Activated naive CD4-positive, alpha-beta T cell treated with anti-CD3 and anti-CD28 coated beads for 36 hours (primary cell): ENCODE measurements around the gene CASP7. TPM values are rescaled to one million over a fixed set of nuclear protein-coding genes. Genes with fewer than 3 reads are reported as not detected.

Experiments used
- CTCF ChIA-PET: fragments of 350-600 bp; sonication (Branson Sonifier 250); formaldehyde crosslinking; loops from one replicate; lab custom pipeline; 2021; ENCODE audit warnings: antibody characterized with exemption; lab: Charles Lee
- DNase-seq: peaks from one replicate; pipeline ENCODE4 v3.0.0-alpha.2; 2020
- H3K27ac Mint-ChIP-seq: one replicate; pipeline ENCODE4 v1.8.0; 2021; ENCODE audit warnings: mild to moderate bottlenecking, mixed read lengths
- H3K27me3 Mint-ChIP-seq: one replicate; pipeline ENCODE4 v1.8.0; 2021; ENCODE audit warnings: low read depth, mixed read lengths
- H3K36me3 Mint-ChIP-seq: one replicate; pipeline ENCODE4 v1.8.0; 2021; ENCODE audit warnings: low read depth, mixed read lengths
- H3K4me1 Mint-ChIP-seq: one replicate; pipeline ENCODE4 v1.8.0; 2021; ENCODE audit warnings: low read depth, mixed read lengths
- H3K4me3 Mint-ChIP-seq: one replicate; pipeline ENCODE4 v1.8.0; 2021; ENCODE audit warnings: mild to moderate bottlenecking, moderate library complexity, mixed read lengths
- H3K9me3 Mint-ChIP-seq: one replicate; pipeline ENCODE4 v1.8.0; 2021; ENCODE audit warnings: mixed read lengths
- intact Hi-C: fragments of 100-400 bp; cut with micrococcal nuclease; formaldehyde crosslinking; loops from one replicate; pipeline ENCODE4 v1.15.1; 2023
- total RNA-seq, 2 experiments: library from RNA; stranded (reverse); gene quantifications; one replicate each; pipeline ENCODE4 v1.2.3, GENCODE V29; 2021

CASP7 gene
- total RNA-seq, 2 experiments from 2014 or later = 6.1 to 7.2 TPM

DNA sequence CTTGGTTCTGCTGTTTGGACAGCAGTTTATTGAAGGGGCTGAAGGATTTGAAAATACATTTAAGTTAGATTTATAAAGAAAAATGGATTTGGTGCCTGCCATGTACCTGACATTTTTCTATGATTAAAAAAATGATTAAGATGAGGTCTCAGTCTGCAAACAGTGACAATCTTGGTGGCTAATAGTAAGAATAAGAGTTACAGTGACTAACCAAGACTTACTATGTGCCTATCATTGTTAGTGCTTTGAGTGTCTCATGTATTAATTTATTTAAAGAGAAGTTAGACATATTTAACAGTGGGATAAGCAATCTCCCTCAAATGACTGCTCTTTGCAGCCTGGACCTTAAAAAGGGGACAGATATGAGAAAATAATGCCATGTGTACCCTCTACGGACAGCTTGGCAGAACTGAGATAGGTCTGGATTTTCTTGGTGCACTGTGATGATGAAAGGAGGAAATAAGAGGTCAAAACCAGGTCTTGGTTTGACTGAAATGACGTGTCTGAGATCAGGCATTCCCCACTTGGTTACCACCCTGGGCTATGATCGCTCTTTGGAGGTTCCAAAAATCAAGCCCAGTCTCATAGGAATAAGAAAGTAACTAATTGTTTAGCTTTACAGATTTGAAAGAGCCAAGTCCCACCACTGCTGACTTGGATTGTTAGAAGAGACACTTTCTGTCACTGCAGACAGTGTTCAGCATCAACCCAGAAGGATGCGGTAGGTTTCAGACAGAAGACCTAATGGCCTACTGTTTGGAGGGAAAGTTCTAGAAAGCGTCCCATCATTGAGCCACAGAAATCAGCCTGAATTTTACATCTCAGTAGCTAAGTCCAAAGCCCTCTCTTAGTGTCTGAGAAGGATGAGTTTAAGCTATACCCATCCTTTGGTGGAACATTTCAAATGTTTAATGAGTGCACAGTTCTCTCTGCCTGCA lies 2.1 kb downstream of the CASP7 start:
- Mint-ChIP-seq H3K4me1 (peaks cover 39% of the 10 kb centered on the region), H3K27me3 (no peaks in the 10 kb centered on the region), H3K27ac (peak overlapping the region; percentile 54), H3K4me3 (peak overlapping the region; percentile 83), H3K9me3 (peaks cover 24% of the 10 kb centered on the region), H3K36me3 (peaks cover 22% of the 10 kb centered on the region)
- DNase-seq = peak; percentile 61
- CTCF ChIA-PET = interaction anchor here (0.6 to 1.9 kb wide), 4 partner anchors 10 to 24 kb away, joined by 3 to 5 read pairs (median 4); no protein-coding TSS in a partner anchor
- intact Hi-C loops = loop anchor here (1.0 to 10.0 kb wide), 11 partner anchors 279 to 1295 kb away; partner anchors contain the start of gene CCDC186

GRCh38 chr10:113683300-113683699 lies 3.6 kb downstream of the CASP7 start:
- intact Hi-C loops = loop anchor here (5.0 to 10.0 kb wide), 8 partner anchors 344 to 1296 kb away; no protein-coding TSS in a partner anchor
- Mint-ChIP-seq H3K9me3 (peaks cover 37% of the 10 kb centered on the region), H3K4me1 (peaks cover 45% of the 10 kb centered on the region), H3K27me3 (no peaks in the 10 kb centered on the region), H3K36me3 (peaks cover 31% of the 10 kb centered on the region), H3K4me3 (no peak overlapping the region), H3K27ac (no peak overlapping the region)
- DNase-seq = no peak
- CTCF ChIA-PET = interaction anchor here (0.5 to 1.9 kb wide), 2 partner anchors 8 to 58 kb away, joined by 3 to 5 read pairs; no protein-coding TSS in a partner anchor

DNA sequence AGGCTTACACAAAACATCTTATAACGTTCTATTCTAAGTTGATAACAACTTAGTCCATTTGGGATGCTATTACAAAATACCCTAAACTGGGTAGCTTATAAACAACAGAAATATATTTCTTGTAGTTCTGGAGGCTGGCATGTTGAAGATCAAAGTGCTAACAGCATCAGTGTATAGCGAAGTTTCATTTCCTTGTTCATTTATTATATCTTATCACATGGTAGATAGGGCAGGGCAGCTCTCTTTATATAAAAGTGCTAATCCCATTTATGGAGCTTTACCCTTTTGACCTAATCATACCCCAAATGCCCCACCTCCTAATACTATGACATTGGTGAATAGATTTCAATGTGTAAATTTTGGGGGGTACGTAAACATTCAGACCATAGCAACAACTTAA lies 6.3 kb downstream of the CASP7 start:
- DNase-seq = no peak
- H3K27me3 Mint-ChIP-seq = no peaks in the 10 kb centered on the region
- peaks cover 44% of the 10 kb centered on the region for H3K4me1 Mint-ChIP-seq
- peaks cover 33% of the 10 kb centered on the region for H3K36me3 Mint-ChIP-seq
- peaks cover 50% of the 10 kb centered on the region for H3K9me3 Mint-ChIP-seq
- CTCF ChIA-PET = interaction anchor here (0.6 to 1.3 kb wide), 4 partner anchors 10 to 70 kb away, joined by 3 to 4 read pairs (median 3); no protein-coding TSS in a partner anchor
- intact Hi-C loops = loop anchor here (10.0 kb wide), 1 partner anchor 701 kb away; no protein-coding TSS in a partner anchor
- H3K27ac Mint-ChIP-seq = no peak overlapping the region
- no peak overlapping the region for H3K4me3 Mint-ChIP-seq

- no peak overlapping the region for H3K4me3 Mint-ChIP-seq
- H3K27me3 Mint-ChIP-seq = no peaks in the 10 kb centered on the region
- intact Hi-C loops = loop anchor here (10.0 kb wide), 1 partner anchor 702 kb away; no protein-coding TSS in a partner anchor
- DNase-seq = no peak
- CTCF ChIA-PET = interaction anchor here (1.3 kb wide), 1 partner anchor 15 kb away, joined by 4 read pairs; no protein-coding TSS in a partner anchor
- no peak overlapping the region for H3K27ac Mint-ChIP-seq
- H3K9me3 Mint-ChIP-seq = peaks cover 54% of the 10 kb centered on the region
- peaks cover 40% of the 10 kb centered on the region for H3K36me3 Mint-ChIP-seq
- peaks cover 34% of the 10 kb centered on the region for H3K4me1 Mint-ChIP-seq
These were observed 7.3 kb downstream of the CASP7 start for GRCh38 chr10:113687037-113687436.

DNA sequence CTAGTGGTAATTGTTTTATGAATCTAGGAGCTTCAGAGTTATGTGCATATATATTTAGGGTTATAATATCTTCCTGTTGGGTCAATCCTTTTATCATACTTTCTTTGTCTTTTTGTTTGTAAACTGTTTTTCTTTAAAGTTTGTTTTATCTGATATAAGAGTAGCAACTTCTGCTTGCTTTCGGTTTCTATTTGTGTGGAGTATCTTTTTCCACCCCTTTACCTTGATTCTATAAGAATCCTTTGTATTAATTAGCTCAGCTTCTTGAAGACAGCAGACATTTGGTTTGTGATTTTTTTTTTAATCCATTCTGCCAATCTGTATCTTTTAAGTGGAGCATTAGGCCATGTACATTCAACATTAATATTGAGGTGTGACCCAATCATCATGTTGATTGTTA lies 9.3 kb downstream of the CASP7 start:
- Mint-ChIP-seq H3K4me1 (peaks cover 23% of the 10 kb centered on the region), H3K27ac (no peak overlapping the region), H3K36me3 (peaks cover 47% of the 10 kb centered on the region), H3K27me3 (no peaks in the 10 kb centered on the region), H3K4me3 (no peak overlapping the region), H3K9me3 (peaks cover 66% of the 10 kb centered on the region)
- CTCF ChIA-PET = no interaction called here
- intact Hi-C loops = loop anchor here (10.0 kb wide), 1 partner anchor 704 kb away; no protein-coding TSS in a partner anchor
- DNase-seq = no peak

- DNase-seq = no peak
- CTCF ChIA-PET = interaction anchor here (1.3 to 2.0 kb wide), 2 partner anchors 10 to 15 kb away, joined by 3 to 6 read pairs; partner anchors contain the start of gene CASP7
- Mint-ChIP-seq H3K4me3 (no peak overlapping the region), H3K36me3 (peaks cover 46% of the 10 kb centered on the region), H3K27me3 (no peaks in the 10 kb centered on the region), H3K9me3 (peaks cover 62% of the 10 kb centered on the region), H3K4me1 (peaks cover 23% of the 10 kb centered on the region), H3K27ac (no peak overlapping the region)
- intact Hi-C loops = loop anchor here (10.0 kb wide), 1 partner anchor 705 kb away; no protein-coding TSS in a partner anchor
These were observed 9.9 kb downstream of the CASP7 start for GRCh38 chr10:113689574-113689973.

GRCh38 chr10:113690749-113691148 lies 11.0 kb downstream of the CASP7 start:
- Mint-ChIP-seq H3K27me3 (no peaks in the 10 kb centered on the region), H3K27ac (no peak overlapping the region), H3K4me3 (no peak overlapping the region), H3K36me3 (peaks cover 45% of the 10 kb centered on the region), H3K4me1 (peaks cover 23% of the 10 kb centered on the region), H3K9me3 (peaks cover 53% of the 10 kb centered on the region)
- intact Hi-C loops = no loop called here
- no peak for DNase-seq
- CTCF ChIA-PET = interaction anchor here (0.6 to 2.0 kb wide), 4 partner anchors 11 to 1030 kb away, joined by 3 to 8 read pairs (median 4); partner anchors contain the start of gene CASP7

DNA sequence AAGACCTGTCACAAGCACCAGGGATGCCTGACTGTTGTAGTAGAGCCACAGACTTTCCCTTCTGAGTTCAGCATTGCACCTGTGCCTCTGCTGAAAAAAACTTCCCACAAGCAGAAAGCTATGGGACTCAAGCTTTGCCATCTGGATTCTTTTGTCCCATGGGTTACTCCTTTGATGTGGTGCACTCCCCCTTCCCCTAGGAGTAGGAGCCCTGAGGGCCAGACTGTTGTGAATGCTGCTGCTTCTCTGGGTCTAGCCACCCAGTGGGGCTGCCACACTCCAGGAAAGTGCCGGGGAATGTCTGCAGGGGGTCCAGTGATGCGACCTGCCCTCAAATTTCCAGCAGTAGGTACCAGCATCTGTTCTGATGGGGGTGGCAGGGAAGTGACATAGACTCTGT lies 11.7 kb downstream of the CASP7 start:
- CTCF ChIA-PET = interaction anchor here (0.6 to 2.0 kb wide), 4 partner anchors 9 to 1030 kb away, joined by 3 to 8 read pairs (median 6); partner anchors contain the start of gene CASP7
- peaks cover 44% of the 10 kb centered on the region for H3K36me3 Mint-ChIP-seq
- no peak overlapping the region for H3K4me3 Mint-ChIP-seq
- no peak overlapping the region for H3K27ac Mint-ChIP-seq
- H3K9me3 Mint-ChIP-seq = peaks cover 49% of the 10 kb centered on the region
- H3K27me3 Mint-ChIP-seq = no peaks in the 10 kb centered on the region
- intact Hi-C loops = no loop called here
- H3K4me1 Mint-ChIP-seq = peaks cover 23% of the 10 kb centered on the region
- DNase-seq = no peak

GRCh38 chr10:113692271-113692670 lies 12.6 kb downstream of the CASP7 start:
- DNase-seq = no peak
- peaks cover 23% of the 10 kb centered on the region for H3K4me1 Mint-ChIP-seq
- H3K27me3 Mint-ChIP-seq = no peaks in the 10 kb centered on the region
- CTCF ChIA-PET = interaction anchor here (1.4 kb wide), 1 partner anchor 10 kb away, joined by 5 read pairs; no protein-coding TSS in a partner anchor
- H3K4me3 Mint-ChIP-seq = no peak overlapping the region
- no peak overlapping the region for H3K27ac Mint-ChIP-seq
- intact Hi-C loops = no loop called here
- peaks cover 45% of the 10 kb centered on the region for H3K9me3 Mint-ChIP-seq
- peaks cover 47% of the 10 kb centered on the region for H3K36me3 Mint-ChIP-seq

GRCh38 chr10:113693348-113693747 lies 13.6 kb downstream of the CASP7 start:
- Mint-ChIP-seq H3K9me3 (peaks cover 35% of the 10 kb centered on the region), H3K27me3 (no peaks in the 10 kb centered on the region), H3K36me3 (peaks cover 42% of the 10 kb centered on the region), H3K4me1 (peaks cover 17% of the 10 kb centered on the region), H3K27ac (no peak overlapping the region), H3K4me3 (no peak overlapping the region)
- no peak for DNase-seq
- intact Hi-C loops = no loop called here
- CTCF ChIA-PET = no interaction called here

DNA sequence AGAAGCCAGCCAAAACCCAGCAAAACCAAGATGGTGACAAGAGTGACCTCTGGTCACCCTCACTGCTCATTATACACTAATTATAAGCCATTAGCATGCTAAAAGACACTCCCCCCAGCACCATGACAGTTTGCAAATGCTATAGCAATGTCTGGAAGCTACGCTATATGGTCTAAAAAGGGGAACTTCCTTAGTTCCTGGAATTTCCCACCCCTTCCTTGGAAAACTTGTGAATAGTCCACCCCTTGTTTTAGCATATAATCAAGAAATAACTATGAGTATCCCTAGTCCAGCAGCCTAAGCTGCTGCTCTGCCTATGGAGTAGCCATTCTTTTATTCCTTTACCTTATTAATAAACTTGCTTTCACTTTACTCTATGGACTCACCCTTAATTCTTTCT lies 16.0 kb downstream of the CASP7 start:
- H3K4me3 Mint-ChIP-seq = no peak overlapping the region
- no peaks in the 10 kb centered on the region for H3K4me1 Mint-ChIP-seq
- DNase-seq = no peak
- CTCF ChIA-PET = interaction anchor here (0.6 to 0.9 kb wide), 2 partner anchors 10 to 14 kb away, joined by 3 to 4 read pairs; no protein-coding TSS in a partner anchor
- intact Hi-C loops = no loop called here
- H3K27me3 Mint-ChIP-seq = no peaks in the 10 kb centered on the region
- no peak overlapping the region for H3K27ac Mint-ChIP-seq
- peaks cover 51% of the 10 kb centered on the region for H3K36me3 Mint-ChIP-seq
- H3K9me3 Mint-ChIP-seq = peaks cover 22% of the 10 kb centered on the region

GRCh38 chr10:113697595-113697994 lies 17.9 kb downstream of the CASP7 start:
- CTCF ChIA-PET = interaction anchor here (0.7 to 1.6 kb wide), 2 partner anchors 11 to 18 kb away, joined by 3 to 5 read pairs; partner anchors contain the start of gene CASP7
- intact Hi-C loops = no loop called here
- DNase-seq = no peak
- no peak overlapping the region for H3K4me3 Mint-ChIP-seq
- peaks cover 45% of the 10 kb centered on the region for H3K36me3 Mint-ChIP-seq
- no peaks in the 10 kb centered on the region for H3K27me3 Mint-ChIP-seq
- H3K9me3 Mint-ChIP-seq = peaks cover 14% of the 10 kb centered on the region
- H3K27ac Mint-ChIP-seq = no peak overlapping the region
- H3K4me1 Mint-ChIP-seq = no peaks in the 10 kb centered on the region
